Ureter (tissue), 1 donor: ENCODE results near the gene ZW10. TPM values are rescaled to one million over a fixed set of nuclear protein-coding genes. Genes with fewer than 3 reads are reported as not detected.
A peak's percentile ranks its signal among the peaks of the same experiment; 100 is the strongest.
"Not testable (repeated sequence)": the region's sequence is repeated elsewhere in the genome, so short reads cannot be mapped to it uniquely, and the experiment has no call there.

ENCODE experiments used
- DNase-seq: peaks from one replicate; pipeline ENCODE4 v3.0.0-alpha.2; 2020; ENCODE audit warnings: low spot score
- total RNA-seq: library from RNA; stranded (reverse); gene quantifications from one replicate; pipeline ENCODE4 v1.2.4, GENCODE V29; 2023
- donor health status: DM: yes; HTN: yes; CAD: no.

Gene ZW10, protein sequence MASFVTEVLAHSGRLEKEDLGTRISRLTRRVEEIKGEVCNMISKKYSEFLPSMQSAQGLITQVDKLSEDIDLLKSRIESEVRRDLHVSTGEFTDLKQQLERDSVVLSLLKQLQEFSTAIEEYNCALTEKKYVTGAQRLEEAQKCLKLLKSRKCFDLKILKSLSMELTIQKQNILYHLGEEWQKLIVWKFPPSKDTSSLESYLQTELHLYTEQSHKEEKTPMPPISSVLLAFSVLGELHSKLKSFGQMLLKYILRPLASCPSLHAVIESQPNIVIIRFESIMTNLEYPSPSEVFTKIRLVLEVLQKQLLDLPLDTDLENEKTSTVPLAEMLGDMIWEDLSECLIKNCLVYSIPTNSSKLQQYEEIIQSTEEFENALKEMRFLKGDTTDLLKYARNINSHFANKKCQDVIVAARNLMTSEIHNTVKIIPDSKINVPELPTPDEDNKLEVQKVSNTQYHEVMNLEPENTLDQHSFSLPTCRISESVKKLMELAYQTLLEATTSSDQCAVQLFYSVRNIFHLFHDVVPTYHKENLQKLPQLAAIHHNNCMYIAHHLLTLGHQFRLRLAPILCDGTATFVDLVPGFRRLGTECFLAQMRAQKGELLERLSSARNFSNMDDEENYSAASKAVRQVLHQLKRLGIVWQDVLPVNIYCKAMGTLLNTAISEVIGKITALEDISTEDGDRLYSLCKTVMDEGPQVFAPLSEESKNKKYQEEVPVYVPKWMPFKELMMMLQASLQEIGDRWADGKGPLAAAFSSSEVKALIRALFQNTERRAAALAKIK
- 15.1 TPM for total RNA-seq

DNA sequence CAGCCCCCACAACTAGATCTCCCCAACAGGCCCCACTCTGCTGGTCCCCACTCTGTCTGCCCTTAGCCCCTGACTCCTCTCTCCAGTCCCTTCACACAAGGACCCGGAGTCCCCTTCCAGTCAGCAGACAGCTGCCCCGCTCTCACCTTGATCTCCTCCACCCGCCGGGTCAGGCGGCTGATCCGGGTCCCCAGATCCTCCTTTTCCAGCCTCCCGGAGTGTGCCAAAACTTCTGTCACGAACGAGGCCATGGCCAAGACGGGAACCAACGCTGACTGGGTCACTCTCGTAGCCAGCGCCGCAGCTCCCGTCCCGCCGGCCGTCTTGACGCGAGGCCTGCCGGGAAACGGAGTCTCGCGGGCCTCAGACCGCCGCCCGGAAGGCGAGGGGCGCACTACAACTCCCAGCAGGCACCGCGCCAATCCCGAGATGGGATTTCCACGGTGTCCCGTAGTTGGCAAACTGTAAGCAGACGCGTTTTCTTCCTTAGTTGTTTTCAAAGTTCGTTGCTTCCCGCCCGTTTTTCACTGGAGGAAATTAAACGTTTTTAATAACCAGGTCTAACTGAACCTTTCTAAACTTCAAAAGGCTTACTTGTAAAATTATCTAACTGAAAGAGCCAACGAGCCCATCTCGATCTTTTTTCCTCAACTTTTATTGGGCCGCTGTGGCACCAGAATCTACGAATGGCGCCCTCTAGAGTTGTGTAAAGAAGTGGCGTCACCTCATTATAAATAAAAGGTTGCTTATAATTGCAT, at the start of gene ZW10:
TSS of gene ZW10 (minus strand) at position 277 of the 758 bp plus-strand sequence. CDS start at position 251, 26 bp downstream.
- peak; percentile 97 for DNase-seq

DNA sequence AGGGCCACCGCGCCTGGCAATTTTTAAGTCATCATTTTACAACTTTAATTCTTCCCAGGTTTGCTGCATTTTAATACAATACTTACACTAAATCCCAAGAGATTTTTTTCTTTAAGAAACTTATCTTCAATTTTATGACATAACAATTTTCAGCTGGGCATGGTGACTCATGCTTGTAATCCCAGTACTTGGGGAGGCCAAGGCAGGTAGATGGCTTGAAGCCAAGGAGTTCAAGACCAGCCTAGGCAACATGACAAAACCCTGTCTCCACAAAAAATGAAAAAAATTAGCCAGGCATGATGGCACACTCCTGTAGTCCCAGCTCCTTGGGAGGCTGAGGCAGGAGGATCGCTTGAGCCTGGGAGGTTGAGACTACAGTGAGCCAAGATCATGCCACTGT, 44.9 kb upstream of the ZW10 start:
- no peak for DNase-seq

DNA sequence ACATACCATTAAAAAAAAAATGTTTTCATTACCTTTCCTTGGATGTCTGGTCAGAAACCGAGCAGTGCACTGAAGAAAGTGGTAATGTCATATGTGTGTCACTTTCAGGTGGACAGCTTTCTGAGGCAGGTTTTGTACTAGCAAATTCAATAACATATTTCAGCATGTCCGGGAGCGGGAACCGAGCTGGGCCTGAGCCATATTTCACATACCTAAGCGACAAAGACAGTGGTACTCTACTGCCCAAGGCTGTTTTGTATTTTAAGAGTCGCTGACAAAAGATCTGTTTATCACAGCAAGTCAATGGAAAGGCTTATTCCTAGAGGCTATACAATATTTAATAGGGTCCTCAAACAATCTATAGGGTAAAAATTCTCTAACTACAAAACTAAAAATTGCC, 44.1 kb upstream of the ZW10 start:
- DNase-seq = no peak

DNA sequence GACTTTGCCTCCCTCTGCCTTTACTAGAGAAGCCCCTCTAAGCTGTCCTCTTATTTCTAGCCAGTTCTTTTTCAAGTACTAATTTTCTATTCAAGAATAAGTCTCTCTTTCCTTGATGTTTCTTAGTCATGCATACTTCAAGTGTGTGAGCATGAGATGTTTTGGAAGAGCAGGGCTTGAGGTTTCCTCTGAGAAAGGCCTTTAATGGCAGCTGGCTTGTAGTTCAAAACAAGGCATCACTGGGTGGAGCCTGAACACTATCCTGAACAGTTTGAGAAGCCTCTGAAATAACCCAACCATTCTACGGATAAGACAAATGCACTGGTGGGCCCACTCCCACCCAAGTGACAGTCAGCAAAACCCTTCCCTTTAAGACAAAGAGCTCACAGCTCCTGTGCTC, 43.7 kb upstream of the ZW10 start:
- no peak for DNase-seq

DNA sequence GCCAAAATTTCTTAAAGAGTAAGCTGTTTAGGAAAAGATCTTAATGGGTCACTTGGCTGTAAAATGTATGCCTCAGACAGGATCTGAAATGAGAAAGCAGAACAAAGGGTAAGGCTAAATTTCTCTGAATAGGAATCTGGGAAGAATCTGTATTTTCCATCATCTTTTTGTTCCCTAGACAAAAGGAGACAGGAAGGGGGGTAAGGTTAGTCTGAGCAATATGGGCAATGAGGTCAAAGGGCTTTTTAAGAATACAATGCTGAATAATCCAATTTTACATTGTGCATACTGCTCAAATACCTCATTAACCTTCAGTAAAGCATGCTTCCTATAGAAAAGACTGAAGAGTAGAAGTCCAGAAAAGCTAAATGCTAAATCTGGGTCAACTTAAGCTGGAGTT, 40.7 kb upstream of the ZW10 start:
- DNase-seq = no peak

DNA sequence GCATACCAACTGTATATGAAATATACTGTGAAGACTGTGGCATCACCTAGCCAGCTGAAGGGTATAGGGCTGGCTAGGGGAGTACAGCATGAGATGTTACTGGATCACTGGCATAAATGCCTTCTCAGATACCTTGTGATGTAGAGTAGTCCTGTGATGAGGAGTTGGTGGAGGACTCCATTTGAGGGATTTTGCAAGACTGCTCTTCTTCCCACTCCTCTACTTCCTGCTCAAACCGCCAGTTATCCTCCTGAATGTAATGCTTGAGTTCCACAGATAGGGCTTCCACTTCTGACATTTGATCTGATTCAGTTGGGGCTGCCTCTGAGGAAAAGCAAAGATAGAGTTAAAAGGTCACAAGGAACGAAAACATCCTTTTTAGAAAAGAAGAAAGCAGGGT, 35.4 kb upstream of the ZW10 start:
- DNase-seq = no peak

DNA sequence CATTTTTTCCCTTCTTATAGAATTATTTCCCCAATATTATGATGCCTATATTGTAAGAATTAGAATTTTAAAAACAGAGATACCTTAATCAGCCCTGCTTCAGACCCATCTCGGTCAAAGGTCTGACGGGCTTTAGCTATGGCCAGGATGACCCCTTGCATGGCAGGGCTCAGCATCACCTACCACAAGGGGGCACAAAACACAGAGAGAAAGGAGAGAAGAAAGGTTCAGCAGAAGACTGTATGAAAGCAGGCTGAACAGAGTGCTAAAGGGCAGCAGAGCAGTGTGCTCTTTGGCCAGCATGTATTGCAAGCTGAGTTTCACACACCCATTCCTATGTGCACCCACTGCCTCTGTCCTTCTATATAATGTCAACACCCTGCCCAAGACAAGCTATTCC, 32.9 kb upstream of the ZW10 start:
- no peak for DNase-seq

DNA sequence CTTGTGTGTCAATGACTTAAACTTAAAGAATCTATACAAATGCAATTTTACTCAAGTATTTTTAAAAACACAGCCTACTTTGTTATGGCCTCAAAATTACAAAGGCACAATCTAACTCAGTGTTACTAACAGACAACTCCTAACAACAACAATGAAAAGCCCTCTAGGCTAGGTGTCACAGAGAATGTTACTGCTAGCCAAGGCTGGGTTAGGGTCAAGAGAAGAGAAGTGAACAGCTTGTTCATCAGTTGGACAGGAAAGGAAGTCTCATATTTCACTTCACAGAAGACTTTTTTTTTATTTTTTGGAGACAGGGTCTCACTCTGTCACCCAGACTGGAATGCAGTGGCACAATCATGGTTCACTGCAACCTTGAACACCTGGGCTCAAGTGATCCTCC, 32.1 kb upstream of the ZW10 start:
- DNase-seq = no peak

DNA sequence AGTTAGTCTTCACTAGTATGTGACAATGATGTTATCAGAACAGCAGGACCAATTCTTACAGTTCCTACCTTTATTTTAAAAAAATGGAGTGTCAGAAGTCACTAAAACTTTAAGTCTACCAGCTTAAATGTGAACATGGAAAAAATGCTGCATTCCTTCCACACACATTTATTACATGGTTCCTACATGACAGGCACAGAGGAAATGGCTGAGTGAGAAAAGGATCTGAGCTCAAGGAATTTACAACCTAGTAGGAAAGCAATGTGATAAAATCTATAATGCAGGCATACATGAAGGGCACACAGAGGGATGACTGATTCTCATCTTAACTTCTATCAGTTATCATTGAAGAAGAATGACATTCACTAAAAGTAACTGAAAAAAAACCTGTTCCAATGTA, 29.1 kb upstream of the ZW10 start:
- DNase-seq = no peak

DNA sequence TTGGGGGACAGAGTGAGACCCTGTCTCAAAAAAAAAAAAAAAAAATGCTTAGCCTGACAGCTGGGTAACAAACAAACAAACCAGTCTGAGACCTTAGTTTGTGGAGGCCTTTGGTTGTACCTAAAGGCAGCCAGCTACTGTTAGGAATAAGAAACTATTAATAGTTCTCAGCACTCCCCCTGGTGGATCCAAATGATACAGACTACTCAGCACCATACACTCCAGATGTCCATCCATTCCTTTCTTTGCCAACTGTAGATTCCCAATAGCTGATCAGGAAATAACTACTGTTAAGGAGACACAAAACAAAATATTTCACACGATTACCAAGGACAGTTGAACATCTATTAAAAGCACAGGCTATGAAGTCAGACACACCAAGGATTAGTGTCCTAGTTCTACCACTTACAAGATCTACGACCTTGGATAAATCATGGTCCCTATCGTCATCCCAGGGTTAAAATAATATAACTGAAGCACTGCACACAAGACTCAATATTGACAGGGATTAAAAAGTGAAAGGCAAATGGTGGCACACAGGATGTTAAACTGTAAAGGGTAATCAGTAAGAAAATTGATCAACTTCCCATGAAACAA, 23.3 kb upstream of the ZW10 start:
- no peak for DNase-seq

DNA sequence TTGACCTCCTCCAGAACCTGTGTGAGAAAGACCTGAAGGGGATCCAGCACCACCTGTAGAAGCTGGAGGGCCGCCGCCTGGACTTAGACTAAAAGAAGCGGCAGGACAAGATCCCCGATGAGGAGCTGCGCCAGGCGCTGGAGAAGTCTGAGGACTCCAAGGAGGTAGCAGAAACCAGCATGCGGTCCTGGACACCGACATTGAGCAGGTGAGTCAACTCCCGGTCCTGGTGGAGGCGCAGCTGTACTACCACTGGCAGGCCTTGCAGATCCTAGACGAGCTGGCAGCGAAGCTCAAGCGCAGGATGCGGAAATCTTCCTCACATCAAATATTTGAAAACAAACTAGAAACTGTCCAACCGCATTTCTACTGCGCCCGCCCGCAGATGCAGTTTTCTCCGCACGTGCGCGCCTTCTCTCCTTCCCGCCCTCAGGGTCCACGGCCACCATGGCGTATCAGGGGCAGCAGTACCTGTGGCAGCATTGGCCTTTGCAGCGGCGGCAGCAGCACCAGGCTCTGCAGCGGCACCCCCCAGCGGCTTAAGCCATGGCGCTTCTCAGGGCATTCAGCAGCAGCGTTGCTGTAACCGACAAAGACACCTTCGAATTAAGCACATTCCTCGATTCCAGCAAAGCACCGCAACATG, 16.3 kb upstream of the ZW10 start:
- DNase-seq = no peak

DNA sequence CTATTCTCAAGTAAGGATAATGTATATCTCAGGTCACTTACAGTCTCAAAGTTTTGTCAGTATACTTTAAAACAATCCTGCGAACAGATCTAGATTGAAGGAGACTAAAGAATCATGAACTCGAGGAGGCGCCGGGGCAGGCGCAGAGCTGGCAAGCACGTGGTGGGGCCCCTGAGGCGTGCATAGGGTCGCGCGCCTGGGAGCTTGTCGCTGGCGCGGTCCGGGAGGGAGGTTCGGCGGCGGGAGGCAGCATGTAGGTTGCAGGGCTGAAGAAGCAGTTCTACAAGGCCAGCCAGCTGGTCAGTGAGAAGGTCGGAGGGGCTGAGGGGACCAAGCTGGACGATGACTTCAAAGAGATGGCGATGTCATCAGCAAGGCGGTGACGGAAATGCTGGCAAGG, 15.5 kb upstream of the ZW10 start:
- not testable (repeated sequence) for DNase-seq

DNA sequence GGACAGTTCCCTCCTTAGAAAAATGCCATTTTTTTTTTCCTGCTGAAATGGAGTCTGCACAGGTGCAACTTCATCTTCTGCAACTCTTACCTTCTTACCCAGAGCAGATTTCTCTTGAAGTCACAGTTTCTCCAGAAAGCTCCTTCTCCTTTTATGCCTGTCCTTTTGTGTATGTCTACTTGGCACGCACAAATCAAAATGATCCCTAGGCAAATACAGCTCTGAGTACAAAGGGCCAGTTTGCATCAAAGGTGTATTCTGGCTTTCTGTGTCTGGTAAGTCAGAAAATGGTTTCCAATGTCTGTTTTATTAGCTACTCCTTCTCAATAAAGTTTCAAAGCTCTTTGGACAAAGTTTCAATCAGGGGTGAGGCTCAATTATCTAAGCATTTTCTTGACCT, 8.6 kb upstream of the ZW10 start:
- no peak for DNase-seq

DNA sequence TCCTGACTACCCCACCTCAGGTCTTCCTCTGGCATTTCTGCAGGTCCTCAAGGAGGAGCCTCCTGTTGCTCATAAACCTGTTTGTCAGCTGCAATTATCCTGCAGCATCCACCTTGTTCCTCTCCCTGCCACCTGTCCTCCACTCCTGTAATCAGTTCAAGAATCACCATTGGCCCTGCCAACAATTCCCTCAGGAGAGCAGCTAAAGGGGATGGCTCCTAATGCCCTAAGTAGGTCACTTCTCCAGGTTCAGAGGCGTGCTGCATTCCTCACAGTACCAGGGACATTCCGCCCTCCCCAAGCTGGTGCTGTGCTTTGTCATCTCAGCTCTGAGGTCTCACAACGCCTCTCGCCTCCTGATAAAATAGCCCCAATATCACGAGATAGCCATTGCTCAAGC, 8.2 kb upstream of the ZW10 start:
- no peak for DNase-seq

DNA sequence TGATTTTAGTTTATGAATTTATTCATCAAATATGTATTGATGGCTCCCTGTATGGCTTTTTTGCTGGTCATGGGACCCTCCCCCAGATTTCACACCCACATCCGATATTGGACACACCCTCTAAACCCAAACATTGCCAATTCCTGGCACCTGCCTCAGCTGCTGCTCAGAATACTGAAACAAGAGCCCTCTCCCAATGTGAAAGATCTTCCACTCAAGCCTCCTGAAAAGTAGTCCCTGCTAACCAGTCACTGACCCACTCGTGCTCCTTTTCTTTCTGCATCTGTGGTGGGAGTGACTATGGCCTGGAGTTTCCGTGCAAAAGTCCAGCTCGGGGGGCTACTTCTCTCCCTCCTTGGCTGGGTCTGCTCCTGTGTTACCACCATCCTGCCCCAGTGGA, 6.0 kb upstream of the ZW10 start, which contains the start of gene CLDN25:
TSS of gene CLDN25 (plus strand) at position 301 of the 400 bp plus-strand sequence. CDS start at position 301, 0 bp downstream.
- DNase-seq = no peak

DNA sequence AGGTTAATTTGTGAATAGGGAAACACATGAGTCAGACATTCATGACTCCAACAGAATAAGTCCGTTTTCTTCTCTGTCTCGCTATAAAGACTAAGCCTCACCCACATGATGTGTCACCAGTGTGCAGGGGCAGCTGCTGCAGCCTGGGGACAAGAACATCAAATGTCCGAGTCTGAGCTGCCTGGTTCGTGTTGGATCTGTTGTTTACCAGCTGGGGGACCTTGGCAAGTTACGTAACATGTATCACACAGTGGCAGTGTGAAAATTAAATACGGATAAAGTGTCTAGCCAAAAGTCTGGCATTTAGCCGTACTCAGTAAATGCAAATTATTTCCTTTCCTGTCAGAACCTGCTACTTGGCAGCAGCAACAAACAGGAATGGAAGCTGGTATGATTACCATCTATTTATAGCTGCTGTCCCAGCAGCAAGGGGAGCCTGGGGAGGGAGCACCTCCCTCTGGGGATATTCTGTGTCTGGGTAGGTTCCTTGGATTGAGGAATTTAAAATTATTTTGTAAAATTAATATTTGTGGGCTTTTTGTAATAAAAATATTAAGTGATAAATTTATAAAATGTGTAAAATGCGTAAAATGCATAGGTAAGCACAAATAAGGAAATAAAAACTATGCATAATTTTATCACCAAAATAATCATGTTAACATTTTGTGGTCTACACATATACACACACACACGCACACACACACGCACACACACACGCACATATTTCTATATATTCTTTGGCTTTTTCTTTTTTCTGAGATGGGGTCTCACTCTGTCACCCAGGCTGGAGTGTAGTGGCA, 4.8 kb upstream of the ZW10 start:
- DNase-seq = peak; percentile 53

DNA sequence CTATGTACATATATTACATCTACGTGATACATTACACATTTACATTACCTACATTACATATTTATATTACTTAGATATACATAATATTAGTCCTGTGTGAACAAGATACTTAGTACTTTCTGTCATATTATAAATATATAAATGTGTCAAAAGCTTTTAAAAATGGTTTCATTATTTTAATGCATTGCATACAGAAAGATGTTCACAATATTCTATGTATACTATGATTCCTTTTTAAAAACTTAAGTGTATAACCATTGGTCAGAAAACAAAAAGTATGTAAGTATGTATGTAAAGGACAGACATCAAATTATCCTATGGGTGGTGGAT, 647 bp upstream of the ZW10 start:
- DNase-seq = no peak

DNA sequence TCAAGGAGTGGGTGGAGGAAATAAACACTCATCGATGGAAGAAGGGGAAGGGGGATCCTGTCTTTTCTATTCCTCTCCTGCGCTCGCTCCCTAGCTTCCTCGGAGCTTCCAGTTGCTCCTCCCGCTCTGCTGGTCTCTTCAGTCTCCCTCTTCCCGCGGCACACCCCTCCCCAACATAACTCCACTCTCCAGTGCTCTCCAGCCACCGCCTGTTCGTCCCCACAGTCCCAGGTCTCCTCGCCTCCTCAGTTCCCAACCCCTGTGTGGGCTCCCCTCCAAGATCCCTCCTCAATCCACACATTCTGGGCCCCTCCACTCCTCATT, 438 bp downstream of the ZW10 start:
- DNase-seq = no peak

DNA sequence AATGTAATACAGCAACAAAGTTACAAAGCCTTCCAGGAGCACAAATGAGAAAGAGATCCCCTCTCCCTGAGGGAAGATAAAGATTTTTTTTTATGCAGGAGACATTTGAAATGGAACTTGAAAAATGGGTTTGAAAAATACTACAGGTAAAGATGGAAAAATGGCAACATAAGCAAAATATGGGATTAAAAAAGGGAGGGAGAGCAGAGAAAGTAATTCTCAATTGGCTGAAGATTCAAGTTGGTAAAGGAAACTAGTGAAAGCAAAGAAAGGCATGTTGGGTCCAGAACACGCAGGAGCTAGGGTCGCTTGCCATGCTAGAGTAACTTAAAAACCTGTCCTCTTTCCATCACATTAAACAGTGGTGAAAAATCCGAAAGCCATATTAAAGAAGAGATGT, 1.5 kb downstream of the ZW10 start:
- DNase-seq = no peak

DNA sequence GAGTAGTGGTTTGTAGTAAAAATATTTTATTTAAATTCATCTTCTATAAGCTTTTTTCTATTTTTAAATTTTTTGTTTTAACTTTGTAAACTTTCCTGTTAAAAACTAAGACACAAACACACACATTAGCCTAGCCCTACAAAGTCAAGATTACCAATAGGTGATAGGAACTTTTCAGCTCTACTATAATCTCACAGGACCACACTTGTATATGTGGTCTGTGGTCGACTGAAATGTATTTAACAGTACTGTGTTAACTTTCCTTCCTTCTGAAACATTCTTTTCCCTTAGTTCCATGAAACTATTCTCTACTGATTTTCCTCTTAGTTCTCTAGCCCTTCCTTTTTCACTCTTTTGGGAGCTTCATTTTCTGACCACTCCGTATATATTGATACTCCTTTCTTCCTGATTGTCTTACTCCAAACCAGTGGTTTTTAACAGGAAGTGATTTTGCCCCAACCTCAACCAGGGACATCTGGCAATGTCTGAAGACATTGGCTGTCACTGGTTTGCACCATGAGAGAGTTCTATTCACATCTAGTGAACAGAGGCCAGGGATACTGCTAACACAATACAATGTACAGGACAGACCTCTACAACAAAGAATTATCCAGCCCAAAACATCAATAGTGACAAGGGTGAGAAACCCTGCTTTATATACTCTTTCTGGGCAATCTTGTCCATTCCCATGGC, 8.8 kb downstream of the ZW10 start:
- no peak for DNase-seq
